GM12878 (cell line): ENCODE measurements around the gene WDR72. TPM values are rescaled to one million over a fixed set of nuclear protein-coding genes. Genes with fewer than 3 reads are reported as not detected.
A peak's percentile ranks its signal among the peaks of the same experiment; 100 is the strongest.

Experiments
- ATAC-seq: fragments of 200-7000 bp; cut with Tn5 transposase; 3 replicates; pipeline ENCODE4 v1.9.1; 2020; ENCODE audit warnings: mild to moderate bottlenecking, moderate library complexity
- BruUV-seq: library from RNA; stranded (reverse); fragments of 400-500 nt; replicated peaks from 2 replicates; lab custom pipeline; 2021; lab: Mats Ljungman, UMichigan
- CTCF ChIA-PET: fragments of 300-600 bp; sonication (Branson Sonifier 250); formaldehyde crosslinking; extraction: SDS; loops from one replicate; lab custom pipeline; 2021; ENCODE audit warnings: inconsistent platforms; lab: Yijun Ruan, JAX
- POLR2A ChIA-PET: fragments of 350-600 bp; formaldehyde crosslinking; extraction: SDS; loops from one replicate; lab custom pipeline; 2021; ENCODE audit warnings: inconsistent platforms; lab: Charles Lee
- RAD21 ChIA-PET: fragments of 300-600 bp; sonication (Branson Sonifier 250); formaldehyde crosslinking; loops from one replicate; lab custom pipeline; 2023; ENCODE audit warnings: antibody characterized with exemption; ENCODE audit not compliant: unreplicated experiment; lab: Charles Lee
- SMC1A ChIA-PET: fragments of 300-600 bp; sonication (Branson Sonifier 250); formaldehyde crosslinking; loops from one replicate; lab custom pipeline; 2023; ENCODE audit not compliant: unreplicated experiment, uncharacterized antibody; lab: Charles Lee
- DNase-seq: peaks from one replicate; pipeline ENCODE4 v3.0.0-alpha.2; 2011; ENCODE audit warnings: low read depth, low spot score
- FAIRE-seq: peaks from 3 replicates; lab custom pipeline; 2011; peaks lifted over from hg19 to GRCh38; lab: Jason Lieb, UNC
- H2AFZ ChIP-seq: 2 replicates; pipeline ENCODE4 v1.6.0; 2011; ENCODE audit warnings: low read depth, low read length, control low read depth; ENCODE audit not compliant: control insufficient read depth
- H3K27ac ChIP-seq: 2 replicates; pipeline ENCODE4 v1.5.1; 2011; ENCODE audit warnings: control low read depth; ENCODE audit not compliant: control insufficient read depth, insufficient read depth
- H3K27me3 ChIP-seq, 2 experiments: replicated peaks in 1 of 2; 2 replicates each; pipeline versions ENCODE4 v1.6.0 to v1.6.1; 2011; ENCODE audit warnings: low read length in 1 of 2; ENCODE audit not compliant: control insufficient read depth in 2 of 2, insufficient read depth in 2 of 2
- H3K36me3 ChIP-seq, 2 experiments: 2 replicates each; pipeline ENCODE4 v1.5.1; 2011; ENCODE audit warnings: low read length in 1 of 2; ENCODE audit not compliant: control insufficient read depth in 2 of 2, insufficient read depth in 2 of 2
- H3K4me1 ChIP-seq: 2 replicates; pipeline ENCODE4 v1.6.1; 2011; ENCODE audit warnings: mild to moderate bottlenecking, low read length, moderate library complexity, mixed read lengths; ENCODE audit not compliant: control insufficient read depth, insufficient read depth
- H3K4me2 ChIP-seq: 2 replicates; pipeline ENCODE4 v1.6.0; 2011; ENCODE audit warnings: control low read depth; ENCODE audit not compliant: control insufficient read depth, insufficient read depth
- H3K4me3 ChIP-seq: fragments of 200-600 bp; sonication (generic); 2 replicates; pipeline ENCODE4 v1.5.1; 2016
- H3K79me2 ChIP-seq: 2 replicates; pipeline ENCODE4 v1.6.0; 2011; ENCODE audit warnings: low read length; ENCODE audit not compliant: control insufficient read depth, insufficient read depth
- H3K9ac ChIP-seq: 2 replicates; pipeline ENCODE4 v1.8.0; 2011; ENCODE audit warnings: low read length, control low read depth, mixed read lengths; ENCODE audit not compliant: control insufficient read depth, insufficient read depth
- H3K9me3 ChIP-seq: replicated peaks from 3 replicates; pipeline ENCODE4 v1.5.1; 2011; ENCODE audit warnings: mild to moderate bottlenecking, low read length; ENCODE audit not compliant: control insufficient read depth, insufficient read depth
- H4K20me1 ChIP-seq: 2 replicates; pipeline ENCODE4 v1.6.0; 2011; ENCODE audit not compliant: control insufficient read depth, insufficient read depth
- EP300 ChIP-seq, 2 experiments: fragments of 150-350 bp in 1 of 2; IDR thresholded peaks; 2 replicates each; pipeline ENCODE4 v1.6.1; 2011 to 2012; ENCODE audit warnings: low read depth in 2 of 2, low read length in 2 of 2, borderline replicate concordance in 1 of 2, improper control_type of control experiment in 1 of 2, inconsistent platforms in 1 of 2; ENCODE audit not compliant: control insufficient read depth in 1 of 2
- ESRRA ChIP-seq: IDR thresholded peaks from 2 replicates; pipeline ENCODE4 v1.6.1; 2012; ENCODE audit warnings: mild to moderate bottlenecking, low read length, improper control_type of control experiment
- IKZF1 ChIP-seq: fragments of 450-650 bp; conservative IDR thresholded peaks from 2 replicates; pipeline ENCODE4 v1.6.1; 2017; ENCODE audit warnings: antibody characterized with exemption, mild to moderate bottlenecking
- MLLT1 ChIP-seq: fragments of 450-650 bp; IDR thresholded peaks from 2 replicates; pipeline ENCODE4 v1.6.1; 2016; ENCODE audit warnings: mild to moderate bottlenecking
- NR2F1 ChIP-seq: fragments of 450-650 bp; conservative IDR thresholded peaks from 2 replicates; pipeline ENCODE4 v1.6.1; 2017; ENCODE audit warnings: mild to moderate bottlenecking
- RAD51 ChIP-seq: fragments of 450-650 bp; IDR thresholded peaks from 2 replicates; pipeline ENCODE4 v1.6.1; 2016; ENCODE audit warnings: moderate library complexity, mild to moderate bottlenecking, inconsistent platforms
- SUPT20H ChIP-seq: IDR thresholded peaks from 2 replicates; pipeline ENCODE4 v1.6.1; 2011; ENCODE audit warnings: low read depth, mild to moderate bottlenecking, low read length, moderate library complexity, borderline replicate concordance; ENCODE audit not compliant: control insufficient read depth
- TCF7 ChIP-seq: IDR thresholded peaks from 2 replicates; pipeline ENCODE4 v1.6.1; 2014; ENCODE audit warnings: antibody characterized with exemption, borderline replicate concordance
- ZBTB40 ChIP-seq: fragments of 450-650 bp; IDR thresholded peaks from 2 replicates; pipeline ENCODE4 v1.6.1; 2016; ENCODE audit warnings: mild to moderate bottlenecking, moderate library complexity, borderline replicate concordance
- WGBS: methylation state at CpG from one replicate; pipeline ENCODE4 v1.1.6; 2016; ENCODE audit warnings: low lambda C conversion rate; ENCODE audit not compliant: insufficient replicate concordance, insufficient coverage; ENCODE audit errors: missing lambda C conversion rate; 5-methylcytosine and 5-hydroxymethylcytosine counted together
- in situ Hi-C: fragments of 300-500 bp; cut with MboI; formaldehyde crosslinking; loops from 9 replicates; pipeline ENCODE4 v1.14.3; 2018; ENCODE audit warnings: mixed read lengths
- intact Hi-C: fragments of 100-400 bp; cut with micrococcal nuclease; formaldehyde crosslinking; loops from one replicate; pipeline ENCODE4 v1.14.2; 2022; ENCODE audit not compliant: unreplicated experiment
- polyA plus RNA-seq, 11 experiments: library from polyadenylated mRNA; depleted of rRNA in 4 of 11; unstranded in 6 of 11; stranded (reverse) in 5 of 11; fragments of >200 nt; fragmentation: Nextera tagmentation in 4 of 11; fragmentation: Illumina TruSeq in 1 of 11; extraction: Ambion mirVana in 4 of 11; extraction: Trizol in 1 of 11; gene quantifications; 1 replicate in 1 of 11; 2 replicates in 10 of 11; pipeline versions ENCODE4 v1.2.1 to v1.2.3, GENCODE V29; 2011 to 2016; ENCODE audit warnings: inconsistent platforms in 2 of 11, missing spikeins in 2 of 11, low read depth in 1 of 11
- total RNA-seq, 4 experiments: library from RNA; depleted of rRNA in 3 of 4; stranded (reverse); fragments of >200 nt in 3 of 4; fragmentation: Illumina TruSeq in 1 of 4; extraction: Trizol in 1 of 4; gene quantifications; 2 replicates each; pipeline versions ENCODE4 v1.2.1 to v1.2.3, GENCODE V29; 2013 to 2021

Gene WDR72
- total and polyA plus RNA-seq, 10 of the 15 experiments (the other 5 are each of a cell fraction or from before 2014, with no cell fraction given) = 0.03 TPM; not detected in 9

GRCh38 chr15:53549697-53550305 lies 209.7 kb downstream of the WDR72 start:
- Histone ChIP-seq H2AFZ (no peak overlapping the region), H3K79me2 (no peaks in the 10 kb centered on the region), H3K9me3 (no peaks in the 10 kb centered on the region), H3K36me3 (no peaks in the 10 kb centered on the region), H4K20me1 (no peaks in the 10 kb centered on the region), H3K9ac (no peak overlapping the region), H3K4me1 (no peaks in the 10 kb centered on the region), H3K27me3 (no peaks in the 10 kb centered on the region), H3K4me2 (no peak overlapping the region), H3K4me3 (no peak overlapping the region), H3K27ac (no peak overlapping the region)
- BruUV-seq = no TSS peak
- no peak for DNase-seq
- RAD21 ChIA-PET = interaction anchor here (1.7 kb wide), 1 partner anchor 10 kb away, joined by 5 read pairs; no protein-coding TSS in a partner anchor
- ATAC-seq = no peak
- intact Hi-C loops (no loop called here), in situ Hi-C loops (no loop called here)
- no peak for TF ChIP-seq IKZF1
- 0 out of 2 replicates have a peak, but pooled peaks have one; percentile 17 for TF ChIP-seq NR2F1
- SMC1A ChIA-PET = interaction anchor here (1.1 to 2.1 kb wide), 4 partner anchors 9 to 24 kb away, joined by 4 to 6 read pairs (median 6); no protein-coding TSS in a partner anchor
- POLR2A ChIA-PET = interaction anchor here (0.6 kb wide), 1 partner anchor 9 kb away, joined by 4 read pairs; no protein-coding TSS in a partner anchor
- CTCF ChIA-PET = interaction anchor here (1.2 kb wide), 1 partner anchor 353 kb away, joined by 3 read pairs; no protein-coding TSS in a partner anchor
- no peak for FAIRE-seq
- WGBS = 31% methylated on average over 3 of the region's 3 CpGs

- ChIA-PET POLR2A (interaction anchor here (0.6 kb wide), 1 partner anchor 1024 kb away, joined by 4 read pairs; no protein-coding TSS in a partner anchor), SMC1A (interaction anchor here (2.1 kb wide), 1 partner anchor 11 kb away, joined by 6 read pairs; no protein-coding TSS in a partner anchor), CTCF (interaction anchor here (1.2 kb wide), 1 partner anchor 12 kb away, joined by 4 read pairs; no protein-coding TSS in a partner anchor), RAD21 (no interaction called here)
- DNase-seq = no peak
- Histone ChIP-seq H3K4me3 (no peak overlapping the region), H3K4me1 (no peaks in the 10 kb centered on the region), H3K79me2 (no peaks in the 10 kb centered on the region), H3K36me3 (no peaks in the 10 kb centered on the region), H3K27me3 (no peaks in the 10 kb centered on the region), H4K20me1 (no peaks in the 10 kb centered on the region), H3K9me3 (no peaks in the 10 kb centered on the region), H3K4me2 (no peak overlapping the region), H3K9ac (no peak overlapping the region), H2AFZ (no peak overlapping the region), H3K27ac (no peak overlapping the region)
- no TSS peak for BruUV-seq
- in situ Hi-C loops (no loop called here), intact Hi-C loops (no loop called here)
- FAIRE-seq = no peak
- WGBS = 7% methylated on average over 4 of the region's 4 CpGs
- no peak for ATAC-seq
- no peak for TF ChIP-seq MLLT1
- no peak for TF ChIP-seq SUPT20H
- no peak for TF ChIP-seq ZBTB40
- no peak for TF ChIP-seq ESRRA
- no peak for TF ChIP-seq TCF7
- TF ChIP-seq EP300 (IDR thresholded peaks at IDR 0.05; ENCODE audit: borderline replicate concordance in 1 of 2, control insufficient read depth in 1 of 2, low read depth in 2 of 2, low read length in 2 of 2) = no peak
- TF ChIP-seq RAD51 = no peak
Measured at GRCh38 chr15:53548236-53548635, 211.2 kb downstream of the WDR72 start.
